Loucy (cell line): ENCODE data around the gene NCKAP5.

Experiments used
- EZH2phosphoT487 ChIP-seq: fragments of 200-600 bp; IDR thresholded peaks from 2 replicates; pipeline ENCODE4 v1.6.1; 2018; ENCODE audit warnings: antibody characterized with exemption, mild to moderate bottlenecking, moderate library complexity, borderline replicate concordance
- TF ChIP-seq, protein P1 (sequence below): fragments of 200-600 bp; sonication (generic); conservative IDR thresholded peaks from 2 replicates; pipeline ENCODE4 v1.5.1; 2014; ENCODE audit warnings: mild to moderate bottlenecking, antibody characterized with exemption, low read length

DNA sequence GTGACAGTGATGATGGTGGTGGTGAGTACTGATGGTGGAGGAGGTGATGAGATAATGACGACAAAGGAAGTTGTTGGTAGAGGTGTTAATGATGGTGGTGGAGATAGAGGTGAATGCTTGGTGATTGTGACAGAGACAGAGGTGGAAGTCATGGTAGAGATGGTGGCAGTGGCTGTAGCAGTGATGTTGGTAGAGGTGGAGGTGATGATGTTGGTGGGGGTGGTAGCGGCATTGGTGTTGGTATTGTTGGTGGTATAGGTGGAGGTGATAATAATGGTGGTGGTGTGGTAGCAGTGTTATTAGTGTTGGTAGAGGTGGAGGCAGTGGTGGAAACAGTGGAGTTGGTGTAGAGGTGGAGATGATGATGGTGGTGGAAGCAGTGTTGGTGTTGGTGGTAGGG, 934.6 kb downstream of the NCKAP5 start:
- TF ChIP-seq, protein P1, sequence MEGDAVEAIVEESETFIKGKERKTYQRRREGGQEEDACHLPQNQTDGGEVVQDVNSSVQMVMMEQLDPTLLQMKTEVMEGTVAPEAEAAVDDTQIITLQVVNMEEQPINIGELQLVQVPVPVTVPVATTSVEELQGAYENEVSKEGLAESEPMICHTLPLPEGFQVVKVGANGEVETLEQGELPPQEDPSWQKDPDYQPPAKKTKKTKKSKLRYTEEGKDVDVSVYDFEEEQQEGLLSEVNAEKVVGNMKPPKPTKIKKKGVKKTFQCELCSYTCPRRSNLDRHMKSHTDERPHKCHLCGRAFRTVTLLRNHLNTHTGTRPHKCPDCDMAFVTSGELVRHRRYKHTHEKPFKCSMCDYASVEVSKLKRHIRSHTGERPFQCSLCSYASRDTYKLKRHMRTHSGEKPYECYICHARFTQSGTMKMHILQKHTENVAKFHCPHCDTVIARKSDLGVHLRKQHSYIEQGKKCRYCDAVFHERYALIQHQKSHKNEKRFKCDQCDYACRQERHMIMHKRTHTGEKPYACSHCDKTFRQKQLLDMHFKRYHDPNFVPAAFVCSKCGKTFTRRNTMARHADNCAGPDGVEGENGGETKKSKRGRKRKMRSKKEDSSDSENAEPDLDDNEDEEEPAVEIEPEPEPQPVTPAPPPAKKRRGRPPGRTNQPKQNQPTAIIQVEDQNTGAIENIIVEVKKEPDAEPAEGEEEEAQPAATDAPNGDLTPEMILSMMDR: no peak
- TF ChIP-seq EZH2phosphoT487: no peak
